DND-41 (cell line): ENCODE measurements around the gene NR1H3.
"Not testable (repeated sequence)": the region's sequence is repeated elsewhere in the genome, so short reads cannot be mapped to it uniquely, and the experiment has no call there.

Source experiments
- CTCF ChIP-seq: IDR thresholded peaks from 2 replicates; pipeline ENCODE4 v1.5.1; 2012; ENCODE audit warnings: borderline replicate concordance, low read length, moderate library complexity, mild to moderate bottlenecking; ENCODE audit not compliant: poor library complexity, severe bottlenecking; ENCODE audit errors: extremely low read depth
- EZH2 ChIP-seq: IDR thresholded peaks from 3 replicates; pipeline ENCODE4 v1.6.1; 2012; ENCODE audit warnings: borderline replicate concordance, low read depth, mild to moderate bottlenecking, moderate library complexity, low read length, inconsistent platforms; ENCODE audit not compliant: severe bottlenecking

GRCh38 chr11:47208008-47208552 lies 49.7 kb upstream of the NR1H3 start:
- not testable (repeated sequence) for TF ChIP-seq CTCF, EZH2
